ENCODE measurements around the gene ECEL1.
"Not testable (repeated sequence)": the region's sequence is repeated elsewhere in the genome, so short reads cannot be mapped to it uniquely, and the experiment has no call there.

ECEL1 gene

DNA sequence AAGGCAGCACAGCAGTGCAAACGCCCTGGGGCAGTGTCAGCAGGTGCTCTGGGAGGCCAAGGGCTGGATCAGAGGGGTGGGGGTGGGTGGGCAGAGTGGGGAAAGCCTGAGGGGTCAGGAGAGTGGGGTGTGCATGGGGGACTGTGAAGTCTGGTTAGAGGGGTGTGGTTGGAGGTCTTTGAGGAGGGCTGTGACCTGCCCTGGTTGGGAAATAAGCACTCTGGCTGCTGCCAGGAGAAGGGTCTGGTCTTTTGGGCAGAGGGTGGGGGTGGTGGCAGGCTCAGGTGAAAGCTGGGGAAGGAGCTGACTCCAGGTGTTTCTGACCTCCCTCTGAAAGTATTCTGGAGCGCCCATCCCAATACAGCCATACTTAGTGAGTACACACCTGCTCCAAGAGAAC lies 27.5 kb downstream of the ECEL1 start:
- no peak for DNase-seq

- DNase-seq: no peak
These were observed 28.1 kb downstream of the ECEL1 start for GRCh38 chr2:232459419-232460035.

- no peak for DNase-seq
These were observed 28.8 kb downstream of the ECEL1 start for GRCh38 chr2:232458661-232459418.

DNA sequence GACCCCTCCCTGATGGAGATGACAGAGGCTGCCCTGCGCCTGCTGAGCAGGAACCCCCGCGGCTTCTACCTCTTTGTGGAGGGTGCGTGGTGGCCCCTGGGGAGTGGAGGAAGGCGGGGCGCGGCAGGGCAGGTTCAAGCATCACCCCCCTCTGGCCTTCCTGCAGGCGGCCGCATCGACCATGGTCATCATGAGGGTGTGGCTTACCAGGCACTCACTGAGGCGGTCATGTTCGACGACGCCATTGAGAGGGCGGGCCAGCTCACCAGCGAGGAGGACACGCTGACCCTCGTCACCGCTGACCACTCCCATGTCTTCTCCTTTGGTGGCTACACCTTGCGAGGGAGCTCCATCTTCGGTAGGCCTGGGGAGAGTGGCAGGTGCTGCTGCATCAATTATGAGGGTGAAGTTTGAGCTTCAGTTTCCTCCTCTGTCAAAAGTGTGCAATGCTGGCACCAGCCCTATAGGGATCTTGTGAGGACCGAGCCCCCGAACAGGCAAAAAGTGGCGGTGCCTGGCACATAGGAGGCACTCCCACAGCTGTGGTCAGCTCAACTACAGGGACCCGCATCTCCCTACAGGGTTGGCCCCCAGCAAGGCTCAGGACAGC lies 29.5 kb downstream of the ECEL1 start:
- DNase-seq: no peak

DNA sequence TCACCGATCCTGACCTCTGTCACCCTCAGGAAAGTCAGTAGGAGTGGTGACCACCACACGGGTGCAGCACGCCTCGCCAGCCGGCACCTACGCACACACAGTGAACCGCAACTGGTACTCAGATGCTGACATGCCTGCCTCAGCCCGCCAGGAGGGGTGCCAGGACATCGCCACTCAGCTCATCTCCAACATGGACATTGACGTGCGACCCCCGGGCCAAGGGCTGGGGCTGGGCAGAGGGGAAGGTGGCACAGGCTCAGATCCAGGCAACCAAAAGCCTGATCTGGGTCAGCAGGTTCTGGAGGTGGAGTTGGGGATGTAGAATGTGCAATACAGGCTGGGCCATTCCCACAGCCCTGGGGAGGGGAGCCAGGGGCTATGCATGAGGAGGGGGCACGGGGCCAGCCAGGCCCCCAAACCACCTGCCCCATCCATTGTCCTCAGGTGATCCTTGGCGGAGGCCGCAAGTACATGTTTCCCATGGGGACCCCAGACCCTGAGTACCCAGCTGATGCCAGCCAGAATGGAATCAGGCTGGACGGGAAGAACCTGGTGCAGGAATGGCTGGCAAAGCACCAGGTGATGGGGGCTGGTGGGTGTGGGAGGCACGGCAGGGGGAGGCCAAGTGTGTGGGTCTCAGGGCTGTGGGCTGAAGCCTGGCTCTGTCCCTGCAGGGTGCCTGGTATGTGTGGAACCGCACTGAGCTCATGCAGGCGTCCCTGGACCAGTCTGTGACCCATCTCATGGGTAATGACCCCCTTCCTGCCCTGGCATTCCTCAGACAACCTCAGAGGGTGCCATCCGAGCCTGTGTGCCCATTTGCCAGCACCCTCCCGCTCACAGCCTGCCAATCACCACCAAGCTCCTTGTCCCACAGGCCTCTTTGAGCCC lies 30.3 kb downstream of the ECEL1 start:
- no peak for DNase-seq

DNA sequence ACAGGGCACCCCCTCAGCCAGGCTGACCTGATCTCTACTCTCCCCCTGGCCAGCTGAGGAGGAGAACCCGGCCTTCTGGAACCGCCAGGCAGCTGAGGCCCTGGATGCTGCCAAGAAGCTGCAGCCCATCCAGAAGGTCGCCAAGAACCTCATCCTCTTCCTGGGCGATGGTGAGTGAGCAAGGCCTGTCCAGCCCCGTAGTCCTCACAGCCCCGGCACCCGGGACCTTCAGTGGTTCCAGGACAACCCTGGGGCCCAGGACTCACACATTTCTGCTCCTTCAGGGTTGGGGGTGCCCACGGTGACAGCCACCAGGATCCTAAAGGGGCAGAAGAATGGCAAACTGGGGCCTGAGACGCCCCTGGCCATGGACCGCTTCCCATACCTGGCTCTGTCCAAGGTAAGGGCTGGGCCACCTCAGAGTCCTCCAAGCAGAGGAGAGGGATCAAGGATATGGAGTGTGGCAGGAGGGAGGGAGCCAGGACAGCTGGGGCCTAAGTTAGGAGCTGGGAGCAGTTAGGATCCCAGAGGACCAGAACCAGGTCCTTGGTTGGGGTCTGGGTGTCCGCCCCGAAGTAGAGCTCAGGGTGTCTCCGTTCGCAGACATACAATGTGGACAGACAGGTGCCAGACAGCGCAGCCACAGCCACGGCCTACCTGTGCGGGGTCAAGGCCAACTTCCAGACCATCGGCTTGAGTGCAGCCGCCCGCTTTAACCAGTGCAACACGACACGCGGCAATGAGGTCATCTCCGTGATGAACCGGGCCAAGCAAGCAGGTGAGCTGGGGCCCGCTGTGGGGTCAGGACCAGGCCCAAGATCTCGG lies 31.1 kb downstream of the ECEL1 start:
- DNase-seq: no peak

- DNase-seq: no peak
These were observed 32.0 kb downstream of the ECEL1 start, which contains the start of gene ALPI for GRCh38 chr2:232455426-232456255. Gene ALPI (plus strand): TSS chr2:232456153. CDS start chr2:232456200, 47 bp downstream.

DNA sequence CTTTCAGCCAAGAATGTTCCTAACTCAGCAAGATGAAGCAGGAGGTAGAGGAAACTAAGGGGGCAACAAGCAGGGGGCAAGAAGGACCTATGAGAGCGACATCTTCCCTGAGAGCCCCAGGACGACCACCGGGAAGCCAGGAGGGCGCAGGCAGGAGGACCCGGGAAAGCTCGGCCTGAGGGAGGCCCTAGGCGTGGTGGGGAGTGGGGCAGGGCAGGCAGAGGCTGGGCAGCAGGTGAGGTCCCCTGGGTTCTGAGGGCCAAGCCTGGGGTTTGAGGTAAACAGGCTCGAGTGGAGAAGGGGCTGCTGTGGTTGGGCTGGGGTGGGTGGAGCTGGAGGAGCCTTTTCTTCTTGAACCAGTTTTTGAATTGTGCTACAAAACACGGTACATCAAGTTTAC lies 33.0 kb downstream of the ECEL1 start:
- no peak for DNase-seq

- not testable (repeated sequence) for DNase-seq
These were observed 36.0 kb downstream of the ECEL1 start for GRCh38 chr2:232451645-232452044.

DNA sequence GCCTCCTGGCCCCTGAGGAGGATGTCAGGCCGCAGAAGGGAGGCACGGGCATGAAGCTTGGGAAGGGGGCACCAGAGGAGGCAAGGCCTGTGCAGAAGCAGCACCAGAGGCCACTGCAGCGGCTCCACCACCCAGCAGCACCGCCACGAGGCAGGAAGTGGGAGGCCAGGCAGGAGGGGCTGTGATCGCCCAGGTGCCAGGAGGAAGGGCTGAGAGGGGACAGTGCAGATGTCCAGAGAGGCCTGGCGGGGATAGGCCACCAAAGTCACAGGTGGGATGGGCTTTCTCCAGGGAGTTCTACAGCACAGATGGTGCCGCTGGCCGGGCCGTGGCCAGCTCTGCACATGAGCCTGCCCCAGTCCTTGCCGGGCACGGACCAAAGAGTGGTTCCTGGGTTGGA lies 37.7 kb downstream of the ECEL1 start:
- DNase-seq: no peak

- peak; percentile 52 for DNase-seq
These were observed 39.3 kb downstream of the ECEL1 start for GRCh38 chr2:232448304-232448690.

GRCh38 chr2:232447638-232448303 lies 39.9 kb downstream of the ECEL1 start:
- peak; percentile 37 for DNase-seq

GRCh38 chr2:232447091-232447620 lies 40.5 kb downstream of the ECEL1 start:
- no peak for DNase-seq

GRCh38 chr2:232446266-232446777 lies 41.3 kb downstream of the ECEL1 start:
- not testable (repeated sequence) for DNase-seq

DNA sequence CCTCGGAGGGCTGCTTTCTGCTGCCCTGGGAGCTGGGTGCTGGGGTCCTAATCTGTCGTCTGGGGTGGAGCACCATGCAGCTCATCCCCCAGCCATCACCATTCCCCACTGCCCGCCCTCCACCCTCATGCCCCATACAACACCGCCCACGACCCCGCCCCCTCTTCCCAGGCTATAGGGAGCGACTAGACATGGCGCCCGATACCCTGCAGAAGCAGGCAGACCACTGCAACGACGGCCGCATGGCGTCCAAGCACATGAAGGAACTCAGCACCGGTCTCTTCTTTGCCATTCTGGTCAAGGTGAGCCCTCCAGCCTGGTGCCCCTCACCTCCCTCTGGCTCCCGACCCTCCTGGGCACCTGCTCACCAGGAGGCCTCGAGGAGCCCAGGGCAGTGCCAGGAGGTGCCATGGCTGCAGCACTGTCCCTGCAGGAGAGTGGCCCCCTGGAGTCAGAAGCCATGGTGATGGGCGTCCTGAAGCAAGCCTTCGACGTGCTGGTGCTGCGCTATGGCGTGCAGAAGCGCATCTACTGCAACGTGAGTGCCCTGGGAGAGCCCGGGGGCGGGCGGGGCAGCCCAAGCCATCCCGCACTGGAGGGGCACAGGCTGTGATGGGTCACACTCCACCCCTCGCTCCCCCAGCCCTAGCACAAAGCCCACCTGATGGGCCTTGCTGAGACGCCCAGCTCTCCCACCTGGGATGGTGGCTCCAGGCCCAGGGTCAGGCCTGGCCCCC lies 42.3 kb downstream of the ECEL1 start:
- not testable (repeated sequence) for DNase-seq

DNA sequence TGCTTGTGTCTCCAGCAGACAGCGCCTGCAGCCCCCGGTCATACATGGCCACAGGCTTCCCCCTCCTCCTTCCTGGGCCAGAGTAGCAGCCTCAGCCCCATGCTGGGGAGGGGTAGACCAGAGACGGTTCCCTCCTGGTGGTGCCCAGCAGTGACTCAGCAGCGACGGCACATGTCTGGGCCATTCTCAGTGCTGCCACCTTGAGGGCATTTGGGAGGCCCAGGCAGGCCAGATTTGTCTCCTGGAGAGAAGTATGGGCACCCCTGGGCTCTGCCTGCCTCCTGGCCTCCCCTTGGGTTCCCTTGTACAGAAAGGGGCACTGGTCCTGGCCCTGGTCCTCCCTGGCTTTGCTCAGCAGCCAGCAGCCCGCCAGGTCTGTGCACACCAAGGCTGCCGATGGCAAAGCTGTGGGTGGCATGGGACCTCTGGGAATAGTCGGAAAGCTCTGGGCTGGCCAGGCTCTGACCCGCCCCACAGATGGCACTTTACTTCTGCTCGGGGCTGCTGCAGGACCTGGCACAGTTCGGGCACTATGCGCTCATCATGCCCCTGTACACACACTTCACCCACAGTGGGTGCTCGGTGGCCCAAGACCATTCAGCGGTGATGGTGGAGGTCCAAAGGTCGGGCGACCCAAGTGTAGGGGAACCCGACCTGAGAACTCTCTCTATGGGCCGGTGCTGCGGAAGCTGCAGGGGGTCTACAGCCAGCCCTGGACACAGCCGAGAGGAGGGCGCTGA lies 43.1 kb downstream of the ECEL1 start:
- no peak for DNase-seq

DNA sequence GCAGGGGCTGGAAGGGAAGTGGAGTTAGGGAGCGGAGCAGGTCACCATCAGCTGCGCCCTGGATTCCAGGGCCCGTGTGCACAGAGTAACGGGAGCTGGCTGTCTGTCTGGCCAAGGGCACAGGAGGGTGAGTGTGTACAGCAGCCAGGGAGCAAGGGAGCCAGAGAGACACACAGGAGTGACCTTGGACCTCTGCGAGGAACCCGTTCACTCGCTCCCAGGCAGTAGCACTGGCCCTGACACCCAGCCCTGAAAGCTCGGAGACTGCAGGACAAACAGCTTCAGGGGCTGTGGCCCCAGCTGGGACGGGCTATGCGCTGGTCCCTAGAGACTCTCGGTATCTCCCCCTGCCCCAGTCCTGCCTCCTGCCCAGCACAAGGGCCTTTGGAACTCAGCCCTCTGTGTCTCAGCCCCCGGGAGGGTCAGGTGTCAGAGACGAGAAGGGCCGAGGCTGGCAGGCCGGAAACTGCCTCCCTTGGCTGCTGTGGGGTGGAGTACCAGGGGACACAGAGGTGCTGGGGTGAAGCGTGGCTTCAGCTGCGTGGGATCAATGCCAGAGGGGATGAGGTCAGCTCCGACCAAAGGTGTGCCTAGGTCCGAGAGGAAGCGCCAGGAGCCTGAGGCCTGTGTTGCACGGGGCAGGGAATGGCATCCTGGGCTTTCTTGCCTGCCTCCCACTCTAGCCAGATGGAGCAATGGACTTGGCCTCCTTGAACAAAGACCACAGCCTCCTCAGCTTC lies 43.8 kb downstream of the ECEL1 start:
- DNase-seq: not testable (repeated sequence)

Measured in right kidney (tissue), 1 donor.